Stomach (tissue), 4 donors: ENCODE measurements around the gene RAP2A.

ENCODE experiments used
- POLR2A ChIP-seq, 4 donors: fragments of 450-650 bp; IDR thresholded peaks; one replicate each; pipeline ENCODE4 v1.6.1; 2016; ENCODE audit warnings: antibody characterized with exemption in 4 of 4, control low read depth in 2 of 4, mild to moderate bottlenecking in 1 of 4, moderate library complexity in 1 of 4
- POLR2AphosphoS5 ChIP-seq, 3 donors: sonication (generic); formaldehyde crosslinking; IDR thresholded peaks; one replicate each; pipeline ENCODE4 v1.6.1; 2016; ENCODE audit warnings: antibody characterized with exemption in 3 of 3
- TF ChIP-seq, protein P1 (sequence below), 7 experiments: fragments of 450-650 bp in 4 of 7; fragments of 200-600 bp in 3 of 7; sonication (generic) in 3 of 7; IDR thresholded peaks; one replicate each; pipeline ENCODE4 v1.5.1; 2016 to 2019; ENCODE audit warnings: antibody characterized with exemption in 7 of 7, control low read depth in 2 of 7, mild to moderate bottlenecking in 1 of 7

DNA sequence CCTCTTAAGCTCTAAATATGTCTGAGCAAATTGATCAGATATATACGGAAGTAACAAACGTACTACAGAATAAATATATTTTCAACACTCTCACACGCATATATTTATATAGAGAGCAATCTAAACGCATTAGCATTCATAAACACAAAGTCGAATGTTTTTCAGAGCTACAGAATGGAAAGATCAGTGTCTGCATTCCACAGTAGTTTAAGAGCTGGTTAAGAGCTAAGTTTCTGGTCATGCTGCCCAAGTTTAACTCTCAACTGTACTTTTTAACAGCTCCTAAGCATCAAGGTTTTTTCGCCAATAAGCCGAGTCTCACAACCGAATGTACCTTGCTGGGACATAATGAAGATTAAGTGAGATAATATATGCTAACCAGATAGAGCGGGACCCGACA lies 36.7 kb upstream of the RAP2A start:
- TF ChIP-seq, protein P1, sequence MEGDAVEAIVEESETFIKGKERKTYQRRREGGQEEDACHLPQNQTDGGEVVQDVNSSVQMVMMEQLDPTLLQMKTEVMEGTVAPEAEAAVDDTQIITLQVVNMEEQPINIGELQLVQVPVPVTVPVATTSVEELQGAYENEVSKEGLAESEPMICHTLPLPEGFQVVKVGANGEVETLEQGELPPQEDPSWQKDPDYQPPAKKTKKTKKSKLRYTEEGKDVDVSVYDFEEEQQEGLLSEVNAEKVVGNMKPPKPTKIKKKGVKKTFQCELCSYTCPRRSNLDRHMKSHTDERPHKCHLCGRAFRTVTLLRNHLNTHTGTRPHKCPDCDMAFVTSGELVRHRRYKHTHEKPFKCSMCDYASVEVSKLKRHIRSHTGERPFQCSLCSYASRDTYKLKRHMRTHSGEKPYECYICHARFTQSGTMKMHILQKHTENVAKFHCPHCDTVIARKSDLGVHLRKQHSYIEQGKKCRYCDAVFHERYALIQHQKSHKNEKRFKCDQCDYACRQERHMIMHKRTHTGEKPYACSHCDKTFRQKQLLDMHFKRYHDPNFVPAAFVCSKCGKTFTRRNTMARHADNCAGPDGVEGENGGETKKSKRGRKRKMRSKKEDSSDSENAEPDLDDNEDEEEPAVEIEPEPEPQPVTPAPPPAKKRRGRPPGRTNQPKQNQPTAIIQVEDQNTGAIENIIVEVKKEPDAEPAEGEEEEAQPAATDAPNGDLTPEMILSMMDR (IDR thresholded peaks at IDR 0.05): no peak
- TF ChIP-seq POLR2A (IDR thresholded peaks at IDR 0.05) (no peak), POLR2AphosphoS5 (IDR thresholded peaks at IDR 0.05) (no peak)
